ENCODE data around the gene ZNF599. TPM values are rescaled to one million over a fixed set of nuclear protein-coding genes. Genes with fewer than 3 reads are reported as not detected.

ZNF599 gene
- total and polyA plus RNA-seq, 2 of the 13 experiments (the other 11 are each of a cell fraction or from before 2014, with no cell fraction given) = 5.8 to 7.3 TPM

DNA sequence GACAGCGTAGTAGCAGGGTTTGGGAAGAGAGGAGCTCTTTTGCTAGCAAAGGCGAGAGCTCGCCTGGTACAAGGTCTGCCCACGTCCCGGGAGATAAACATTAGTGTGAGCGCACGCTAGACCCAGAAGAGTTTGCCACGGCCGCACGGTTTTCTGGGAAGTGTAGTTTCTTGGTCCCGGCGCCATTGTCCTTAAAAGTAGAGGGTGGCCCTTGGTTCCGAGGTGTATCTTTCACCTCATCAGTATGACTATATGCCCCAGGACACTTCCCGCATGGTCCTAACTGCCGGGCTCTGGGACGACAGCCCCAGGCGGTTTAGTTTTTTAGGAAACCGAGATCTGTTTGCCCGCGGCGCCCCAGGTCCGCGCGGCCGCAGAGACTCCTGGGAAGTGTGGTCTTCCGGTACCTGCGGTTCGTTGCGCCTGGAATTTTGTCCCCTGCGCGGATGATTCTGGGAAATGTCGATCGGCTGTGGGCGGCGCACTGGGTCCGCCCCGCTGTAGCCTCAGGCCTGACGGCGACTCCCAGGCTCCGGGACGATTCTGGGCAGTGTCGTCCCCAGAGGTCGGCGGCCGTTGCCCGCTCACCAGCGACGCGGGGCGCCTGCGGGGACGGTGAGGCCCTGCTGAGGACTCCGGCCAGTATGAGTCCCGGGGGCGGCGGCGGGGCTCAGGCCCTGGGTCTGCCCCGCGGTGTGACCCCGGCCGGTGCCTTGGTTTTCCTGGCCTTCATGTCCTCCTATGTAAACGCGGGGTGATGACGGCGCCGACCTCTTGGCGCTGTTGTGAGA is 39.1 kb downstream of the ZNF599 start, which contains the start of gene ZNF181 (continued):
- TF ChIP-seq KDM6A (CRISPR knock-in tag; IDR thresholded peaks at IDR 0.05; ENCODE audit: low read depth) (no peak), ASH2L (IDR thresholded peaks at IDR 0.05; ENCODE audit: insufficient read length, low read depth, low read length) (peak; percentile 87), BRD4 (CRISPR knock-in tag; IDR thresholded peaks at IDR 0.05) (0 out of 2 replicates have a peak, but pooled peaks have one; percentile 55), ZBTB7B (CRISPR knock-in tag; IDR thresholded peaks at IDR 0.05) (peak; percentile 21; the same call in 1 of the 2 replicates), ZNF607 (CRISPR knock-in tag; IDR thresholded peaks at IDR 0.05; ENCODE audit: borderline replicate concordance) (peak; percentile 39; the same call in 1 of the 2 replicates), ZNF546 (CRISPR knock-in tag; conservative IDR thresholded peaks at IDR 0.05) (no peak; the same call in 1 of the 2 replicates), ZNF660 (CRISPR knock-in tag; IDR thresholded peaks at IDR 0.05; ENCODE audit: borderline replicate concordance, low read depth) (no peak), TAF15 (IDR thresholded peaks at IDR 0.05; ENCODE audit: low read depth, low read length, poor library complexity, severe bottlenecking) (no peak), DNMT3B (CRISPR knock-in tag; conservative IDR thresholded peaks at IDR 0.05) (no peak), ZNF768 (CRISPR knock-in tag; IDR thresholded peaks at IDR 0.05) (peak; percentile 74)
- TF ChIP-seq, protein P1, sequence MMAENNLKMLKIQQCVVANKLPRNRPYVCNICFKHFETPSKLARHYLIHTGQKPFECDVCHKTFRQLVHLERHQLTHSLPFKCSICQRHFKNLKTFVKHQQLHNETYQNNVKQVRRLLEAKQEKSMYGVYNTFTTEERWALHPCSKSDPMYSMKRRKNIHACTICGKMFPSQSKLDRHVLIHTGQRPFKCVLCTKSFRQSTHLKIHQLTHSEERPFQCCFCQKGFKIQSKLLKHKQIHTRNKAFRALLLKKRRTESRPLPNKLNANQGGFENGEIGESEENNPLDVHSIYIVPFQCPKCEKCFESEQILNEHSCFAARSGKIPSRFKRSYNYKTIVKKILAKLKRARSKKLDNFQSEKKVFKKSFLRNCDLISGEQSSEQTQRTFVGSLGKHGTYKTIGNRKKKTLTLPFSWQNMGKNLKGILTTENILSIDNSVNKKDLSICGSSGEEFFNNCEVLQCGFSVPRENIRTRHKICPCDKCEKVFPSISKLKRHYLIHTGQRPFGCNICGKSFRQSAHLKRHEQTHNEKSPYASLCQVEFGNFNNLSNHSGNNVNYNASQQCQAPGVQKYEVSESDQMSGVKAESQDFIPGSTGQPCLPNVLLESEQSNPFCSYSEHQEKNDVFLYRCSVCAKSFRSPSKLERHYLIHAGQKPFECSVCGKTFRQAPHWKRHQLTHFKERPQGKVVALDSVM (CRISPR knock-in tag; IDR thresholded peaks at IDR 0.05) = peak; percentile 70
- TF ChIP-seq, protein P2, sequence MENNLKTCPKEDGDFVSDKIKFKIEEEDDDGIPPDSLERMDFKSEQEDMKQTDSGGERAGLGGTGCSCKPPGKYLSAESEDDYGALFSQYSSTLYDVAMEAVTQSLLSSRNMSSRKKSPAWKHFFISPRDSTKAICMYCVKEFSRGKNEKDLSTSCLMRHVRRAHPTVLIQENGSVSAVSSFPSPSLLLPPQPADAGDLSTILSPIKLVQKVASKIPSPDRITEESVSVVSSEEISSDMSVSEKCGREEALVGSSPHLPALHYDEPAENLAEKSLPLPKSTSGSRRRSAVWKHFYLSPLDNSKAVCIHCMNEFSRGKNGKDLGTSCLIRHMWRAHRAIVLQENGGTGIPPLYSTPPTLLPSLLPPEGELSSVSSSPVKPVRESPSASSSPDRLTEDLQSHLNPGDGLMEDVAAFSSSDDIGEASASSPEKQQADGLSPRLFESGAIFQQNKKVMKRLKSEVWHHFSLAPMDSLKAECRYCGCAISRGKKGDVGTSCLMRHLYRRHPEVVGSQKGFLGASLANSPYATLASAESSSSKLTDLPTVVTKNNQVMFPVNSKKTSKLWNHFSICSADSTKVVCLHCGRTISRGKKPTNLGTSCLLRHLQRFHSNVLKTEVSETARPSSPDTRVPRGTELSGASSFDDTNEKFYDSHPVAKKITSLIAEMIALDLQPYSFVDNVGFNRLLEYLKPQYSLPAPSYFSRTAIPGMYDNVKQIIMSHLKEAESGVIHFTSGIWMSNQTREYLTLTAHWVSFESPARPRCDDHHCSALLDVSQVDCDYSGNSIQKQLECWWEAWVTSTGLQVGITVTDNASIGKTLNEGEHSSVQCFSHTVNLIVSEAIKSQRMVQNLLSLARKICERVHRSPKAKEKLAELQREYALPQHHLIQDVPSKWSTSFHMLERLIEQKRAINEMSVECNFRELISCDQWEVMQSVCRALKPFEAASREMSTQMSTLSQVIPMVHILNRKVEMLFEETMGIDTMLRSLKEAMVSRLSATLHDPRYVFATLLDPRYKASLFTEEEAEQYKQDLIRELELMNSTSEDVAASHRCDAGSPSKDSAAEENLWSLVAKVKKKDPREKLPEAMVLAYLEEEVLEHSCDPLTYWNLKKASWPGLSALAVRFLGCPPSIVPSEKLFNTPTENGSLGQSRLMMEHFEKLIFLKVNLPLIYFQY (CRISPR knock-in tag; IDR thresholded peaks at IDR 0.05; ENCODE audit: borderline replicate concordance) = peak; percentile 69; the same call in 1 of the 2 replicates

Measured in HepG2 (cell line).